Neural progenitor cell (in vitro differentiated cells): Measurements from ENCODE around the gene SRP72.

Experiments used
- CTCF ChIP-seq: fragments of 200-600 bp; sonication (generic); IDR thresholded peaks from 2 replicates; pipeline ENCODE4 v1.5.1; 2017; ENCODE audit warnings: antibody characterized with exemption, mild to moderate bottlenecking
- EZH2 ChIP-seq: fragments of 200-600 bp; sonication (generic); IDR thresholded peaks from 2 replicates; pipeline ENCODE4 v1.6.1; 2017; ENCODE audit warnings: antibody characterized with exemption, mild to moderate bottlenecking, moderate library complexity

- peak; percentile 37 for TF ChIP-seq CTCF
- peak; percentile 31 for TF ChIP-seq EZH2
Measured at GRCh38 chr4:56435140-56435926, 32.1 kb upstream of the SRP72 start, which contains the start of gene PPAT.
